ENCODE data around the gene ASXL1. TPM values are rescaled to one million over a fixed set of nuclear protein-coding genes. Genes with fewer than 3 reads are reported as not detected.
A peak's percentile ranks its signal among the peaks of the same experiment; 100 is the strongest.

Gene ASXL1
- total and polyA plus RNA-seq, 9 of the 15 experiments (the other 6 are each of a cell fraction or from before 2014, with no cell fraction given) = 6.5 to 65.3 (median 32.3) TPM

- TF ChIP-seq MLX (CRISPR knock-in tag; conservative IDR thresholded peaks at IDR 0.05) (no peak), RFX7 (CRISPR knock-in tag; IDR thresholded peaks at IDR 0.05) (no peak), ATF6 (CRISPR knock-in tag; IDR thresholded peaks at IDR 0.05) (0 out of 2 replicates have a peak, but pooled peaks have one; percentile 29), POLR2B (IDR thresholded peaks at IDR 0.05; ENCODE audit: low read depth, partially characterized antibody) (no peak), FOXP4 (CRISPR knock-in tag; IDR thresholded peaks at IDR 0.05; ENCODE audit: borderline replicate concordance) (no peak), REST (IDR thresholded peaks at IDR 0.05; ENCODE audit: borderline replicate concordance) (no peak), REST (CRISPR knock-in tag; IDR thresholded peaks at IDR 0.05; ENCODE audit: low read depth) (no peak), ZNF77 (CRISPR knock-in tag; IDR thresholded peaks at IDR 0.05) (no peak), RFX5 (IDR thresholded peaks at IDR 0.05; ENCODE audit: low read depth, low read length) (no peak), POLR2G (IDR thresholded peaks at IDR 0.05; ENCODE audit: low read depth, low read length) (no peak), DPF2 (IDR thresholded peaks at IDR 0.05) (peak; percentile 59; the same call in 1 of the 2 replicates), BRD4 (IDR thresholded peaks at IDR 0.05) (no peak), ZNF175 (CRISPR knock-in tag; IDR thresholded peaks at IDR 0.05; ENCODE audit: low read depth) (no peak)
These were observed 23.9 kb upstream of the ASXL1 start (continued) for GRCh38 chr20:32333988-32334885.
